DMS79 (cell line): ENCODE data around the gene SMARCD2.
"Not testable (repeated sequence)": the region's sequence is repeated elsewhere in the genome, so short reads cannot be mapped to it uniquely, and the experiment has no call there.

Experiments
- DNase-seq: peaks from one replicate; lab custom pipeline; 2025; lab: John Stamatoyannopoulos, UW

SMARCD2 gene

DNA sequence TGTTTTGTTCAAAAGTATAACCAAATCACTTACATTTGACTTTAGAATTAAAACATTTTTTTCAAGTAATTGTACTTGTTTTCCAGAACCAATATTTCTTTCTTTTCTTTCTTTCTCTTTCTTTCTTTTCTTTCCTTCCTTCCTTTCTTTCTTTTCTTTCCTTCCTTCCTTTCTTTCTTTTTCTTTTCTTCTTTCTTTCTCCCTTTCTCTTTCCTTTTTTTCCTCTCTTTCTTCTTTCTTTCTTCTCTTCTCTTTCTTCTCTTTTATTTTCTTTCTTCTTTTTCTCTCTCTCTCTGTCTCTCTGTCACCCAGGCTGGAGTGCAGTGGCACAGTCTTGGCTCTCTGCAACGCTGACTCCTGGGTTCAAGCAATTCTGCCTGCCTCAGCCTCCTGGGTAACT lies 41.7 kb downstream of the SMARCD2 start:
- DNase-seq, result no peak

DNA sequence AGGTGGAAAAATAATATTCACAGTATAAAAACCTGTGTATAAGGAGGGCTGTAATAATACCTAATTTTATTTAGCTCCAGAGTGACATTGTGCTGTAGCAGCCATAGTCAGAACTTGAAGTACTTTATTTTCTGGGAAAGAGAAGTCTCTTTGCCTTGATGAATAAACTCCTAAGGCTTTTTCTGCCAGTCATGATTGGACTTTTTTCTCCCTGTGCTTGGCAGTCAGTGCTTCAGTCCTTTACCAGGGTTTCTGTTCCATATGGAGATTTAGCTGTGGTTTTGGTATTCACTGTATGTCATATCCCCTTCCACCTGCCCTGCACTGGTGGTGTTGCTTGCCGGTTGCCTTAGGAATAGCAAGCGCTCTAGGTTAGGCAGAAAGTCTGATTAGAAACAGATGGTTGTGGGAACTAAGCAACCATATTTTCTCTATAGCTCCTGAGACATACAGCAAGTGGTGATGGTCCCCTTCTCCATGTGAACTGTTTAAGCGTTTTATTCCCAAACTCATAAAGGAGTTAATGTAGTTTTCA lies 43.8 kb downstream of the SMARCD2 start:
- no peak for DNase-seq

GRCh38 chr17:63796375-63796774 lies 46.1 kb downstream of the SMARCD2 start:
- not testable (repeated sequence) for DNase-seq

- no peak for DNase-seq
Observed at GRCh38 chr17:63792055-63792729, 50.3 kb downstream of the SMARCD2 start.

DNA sequence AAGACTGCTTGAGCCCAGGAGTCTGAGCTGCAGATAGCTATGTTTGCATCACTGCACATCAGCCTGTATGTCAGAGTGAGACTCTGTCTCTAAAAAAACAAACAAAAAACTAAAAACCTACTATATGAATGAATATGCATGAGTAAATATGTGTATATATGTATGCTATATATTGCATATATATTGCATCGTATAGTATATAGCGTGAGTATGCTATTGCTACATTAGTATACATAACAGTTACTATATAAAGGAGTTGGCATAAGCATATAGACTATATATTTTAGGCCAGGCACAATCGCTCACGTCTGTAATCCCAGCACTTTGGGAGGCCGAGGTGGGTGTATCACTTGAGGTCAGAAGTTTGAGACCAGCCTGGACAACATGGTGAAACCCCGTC lies 52.4 kb downstream of the SMARCD2 start:
- no peak for DNase-seq

GRCh38 chr17:63786971-63787711 lies 55.3 kb downstream of the SMARCD2 start:
- no peak for DNase-seq

GRCh38 chr17:63786117-63786516 lies 56.4 kb downstream of the SMARCD2 start:
- DNase-seq, result no peak

DNA sequence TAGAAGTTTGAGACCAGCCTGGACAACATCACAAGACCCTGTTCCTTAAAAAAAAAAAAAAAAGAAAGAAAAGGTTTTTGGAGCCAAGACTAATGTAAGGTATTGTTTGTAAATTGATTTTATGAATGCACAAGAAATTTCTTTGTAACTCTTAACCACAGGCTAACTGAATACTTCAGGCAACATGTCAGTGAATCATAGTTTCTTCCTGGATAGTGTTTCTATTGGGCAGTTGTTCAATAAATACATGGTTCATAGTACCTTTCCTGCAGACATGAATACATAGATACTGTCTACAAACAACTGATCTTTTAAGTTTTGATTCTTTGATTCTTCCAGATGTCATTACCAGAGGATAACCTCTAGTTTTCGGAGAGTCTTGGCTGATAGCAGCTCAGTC lies 56.9 kb downstream of the SMARCD2 start:
- no peak for DNase-seq

DNA sequence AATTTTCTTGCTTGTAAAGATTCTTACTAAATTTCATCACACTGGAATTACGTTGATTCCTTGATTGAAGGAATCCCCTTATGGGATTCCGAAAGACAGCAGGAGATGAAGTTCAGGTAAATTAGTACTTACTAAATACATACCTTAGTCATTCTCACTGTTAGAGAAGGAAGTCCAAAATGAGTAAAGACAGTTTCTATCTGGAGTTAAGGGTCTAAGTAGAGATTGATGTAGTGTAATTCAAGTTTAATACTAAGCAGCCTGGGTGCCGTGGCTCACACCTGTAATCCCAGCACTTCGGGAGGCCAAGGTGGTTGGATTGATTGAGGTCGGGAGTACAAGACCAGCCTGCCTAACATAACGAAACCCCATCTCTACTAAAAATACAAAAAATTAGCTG lies 59.0 kb downstream of the SMARCD2 start:
- no peak for DNase-seq
